T-cell (primary cell): ENCODE results near the gene CEP63. TPM values are rescaled to one million over a fixed set of nuclear protein-coding genes. Genes with fewer than 3 reads are reported as not detected.

Experiments used
- total RNA-seq, 35 experiments: library from RNA in 6 of 35; stranded (reverse) in 6 of 35; fragments of 120-200 nt in 1 of 35; gene quantifications; one replicate each; pipeline versions ENCODE4 v1.2.1 to v1.2.4 and lab custom pipeline; 2013 to 2026

CEP63 gene
- total RNA-seq, 5 donors from 2014 or later (not counting 1 experiment from before 2014, with no cell fraction given): 21.7 to 26.1 (median 24.6) TPM

Other genes with a start within 250 kb of the CEP63 start
- gene RYK, start 235.2 kb upstream of the CEP63 start, total RNA-seq: 10 to 100 TPM; 33.6 to 46.3 (median 38.0) TPM
- gene AMOTL2, start 111.6 kb upstream of the CEP63 start, total RNA-seq: under 1 TPM in 3 of 5 donors, not detected in 2; 0.20 to 0.96 (median 0.76) TPM
- 10 to 100 TPM; 20.7 to 31.8 (median 22.6) TPM for gene ANAPC13, start 72 bp upstream of the CEP63 start, total RNA-seq
- gene KY, start 165.0 kb downstream of the CEP63 start, total RNA-seq: not detected